ENCODE data around the gene MSI2.

MSI2 gene

DNA sequence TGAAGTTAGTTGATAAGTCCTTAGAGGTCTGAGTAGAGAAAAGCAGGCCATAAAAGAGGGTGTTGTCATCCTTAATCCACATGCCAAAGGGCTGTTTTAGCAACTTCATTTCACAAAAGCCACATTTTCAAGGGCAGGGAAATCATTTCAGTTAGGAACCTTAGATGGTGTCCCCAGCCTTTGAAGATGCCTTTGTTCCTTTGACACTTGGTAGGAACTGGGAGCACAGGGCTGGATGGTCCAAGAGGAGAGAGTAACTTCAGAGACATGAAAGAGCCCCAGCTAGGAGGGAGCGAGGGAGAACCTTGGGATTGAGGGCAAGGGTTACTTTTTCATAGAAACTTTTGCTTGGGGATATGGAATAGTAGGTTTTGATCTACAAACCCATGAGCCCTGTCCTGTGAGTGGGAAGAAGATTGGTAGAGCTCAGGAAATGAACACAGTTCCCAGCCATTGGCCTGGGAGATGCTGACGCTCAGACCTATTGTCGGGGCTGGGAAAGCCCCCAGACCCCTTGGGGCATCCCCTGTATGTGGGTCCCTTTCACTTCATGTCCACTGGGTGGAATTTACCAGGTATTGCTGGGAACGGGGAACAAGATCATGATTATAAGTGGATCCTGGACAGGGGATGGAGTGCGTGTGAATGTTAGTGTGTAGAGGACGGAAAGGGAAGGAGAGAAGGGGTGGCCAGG is 18.9 kb downstream of the MSI2 start:
- no peak for DNase-seq (ENCODE audit: low read depth)

DNA sequence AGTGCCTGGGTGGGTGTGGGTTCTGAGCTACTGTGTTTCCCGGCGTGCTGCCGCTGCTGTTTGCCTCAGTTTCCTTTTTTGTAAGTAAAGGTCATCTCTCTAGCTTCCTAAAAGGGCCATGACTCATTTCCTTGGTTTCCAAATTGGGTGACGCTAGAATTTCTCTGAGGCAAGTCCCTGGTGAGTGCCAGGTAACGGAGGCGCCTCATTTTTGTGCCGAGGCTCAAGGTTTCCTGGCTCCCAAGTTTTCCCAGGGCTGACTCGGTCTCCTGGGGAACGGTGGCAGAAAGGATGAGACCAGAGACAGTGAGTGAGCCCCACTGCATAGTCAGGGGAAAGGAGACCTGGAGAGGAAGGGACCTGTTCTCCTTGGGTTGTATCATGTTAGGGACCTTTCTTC is 20.3 kb downstream of the MSI2 start:
- TF ChIP-seq, protein P1, sequence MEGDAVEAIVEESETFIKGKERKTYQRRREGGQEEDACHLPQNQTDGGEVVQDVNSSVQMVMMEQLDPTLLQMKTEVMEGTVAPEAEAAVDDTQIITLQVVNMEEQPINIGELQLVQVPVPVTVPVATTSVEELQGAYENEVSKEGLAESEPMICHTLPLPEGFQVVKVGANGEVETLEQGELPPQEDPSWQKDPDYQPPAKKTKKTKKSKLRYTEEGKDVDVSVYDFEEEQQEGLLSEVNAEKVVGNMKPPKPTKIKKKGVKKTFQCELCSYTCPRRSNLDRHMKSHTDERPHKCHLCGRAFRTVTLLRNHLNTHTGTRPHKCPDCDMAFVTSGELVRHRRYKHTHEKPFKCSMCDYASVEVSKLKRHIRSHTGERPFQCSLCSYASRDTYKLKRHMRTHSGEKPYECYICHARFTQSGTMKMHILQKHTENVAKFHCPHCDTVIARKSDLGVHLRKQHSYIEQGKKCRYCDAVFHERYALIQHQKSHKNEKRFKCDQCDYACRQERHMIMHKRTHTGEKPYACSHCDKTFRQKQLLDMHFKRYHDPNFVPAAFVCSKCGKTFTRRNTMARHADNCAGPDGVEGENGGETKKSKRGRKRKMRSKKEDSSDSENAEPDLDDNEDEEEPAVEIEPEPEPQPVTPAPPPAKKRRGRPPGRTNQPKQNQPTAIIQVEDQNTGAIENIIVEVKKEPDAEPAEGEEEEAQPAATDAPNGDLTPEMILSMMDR (IDR thresholded peaks at IDR 0.05; ENCODE audit: insufficient read depth, low read depth, low read length, missing control alignments), result no peak
- DNase-seq (ENCODE audit: low read depth), result no peak

More for the DNA sequence above, 18.9 kb downstream of the MSI2 start:
- no peak overlapping the region for H3K4me3 ChIP-seq (ENCODE audit: low read depth, low read length)
- TF ChIP-seq, protein P1 (IDR thresholded peaks at IDR 0.05; ENCODE audit: insufficient read depth, low read depth, low read length, missing control alignments), result no peak

DNA sequence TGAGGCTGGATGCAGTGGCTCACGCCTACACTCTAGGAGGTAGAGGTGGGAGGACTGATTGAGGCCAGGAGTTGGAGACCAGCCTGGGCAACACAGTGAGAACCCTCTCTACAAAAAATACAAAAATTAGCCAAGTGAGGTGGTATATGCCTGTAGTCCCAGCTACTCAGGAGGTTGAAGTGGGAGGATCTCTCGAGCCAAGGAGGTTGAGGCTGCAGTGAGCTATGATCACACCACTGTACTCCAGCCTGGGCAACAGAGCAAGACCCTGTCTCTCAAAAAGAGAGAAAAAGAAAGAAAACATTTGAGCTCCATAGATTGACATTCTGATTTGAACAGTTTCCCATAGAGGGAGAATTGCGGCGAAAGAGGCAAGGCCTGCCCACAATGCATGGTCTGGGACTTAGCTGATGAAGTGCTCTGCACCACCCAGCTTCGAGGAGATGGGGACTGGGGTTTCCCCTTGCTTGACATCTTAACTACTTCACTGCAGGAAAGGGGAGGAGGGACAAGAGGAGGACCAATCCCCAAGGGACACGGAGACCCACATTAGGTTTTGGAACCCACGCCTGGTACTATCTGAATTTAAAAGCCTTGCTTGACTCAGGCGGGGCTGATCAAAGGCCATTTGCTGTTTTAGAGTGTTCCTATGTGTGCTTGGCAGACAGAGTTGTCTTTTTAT is 21.7 kb downstream of the MSI2 start:
- TF ChIP-seq, protein P1 (IDR thresholded peaks at IDR 0.05; ENCODE audit: insufficient read depth, low read depth, low read length, missing control alignments), result no peak
- H3K4me3 ChIP-seq (ENCODE audit: low read depth, low read length), result no peak overlapping the region
- no peak for DNase-seq (ENCODE audit: low read depth)

More for the DNA sequence above, 20.3 kb downstream of the MSI2 start:
- no peak overlapping the region for H3K4me3 ChIP-seq (ENCODE audit: low read depth, low read length)

DNA sequence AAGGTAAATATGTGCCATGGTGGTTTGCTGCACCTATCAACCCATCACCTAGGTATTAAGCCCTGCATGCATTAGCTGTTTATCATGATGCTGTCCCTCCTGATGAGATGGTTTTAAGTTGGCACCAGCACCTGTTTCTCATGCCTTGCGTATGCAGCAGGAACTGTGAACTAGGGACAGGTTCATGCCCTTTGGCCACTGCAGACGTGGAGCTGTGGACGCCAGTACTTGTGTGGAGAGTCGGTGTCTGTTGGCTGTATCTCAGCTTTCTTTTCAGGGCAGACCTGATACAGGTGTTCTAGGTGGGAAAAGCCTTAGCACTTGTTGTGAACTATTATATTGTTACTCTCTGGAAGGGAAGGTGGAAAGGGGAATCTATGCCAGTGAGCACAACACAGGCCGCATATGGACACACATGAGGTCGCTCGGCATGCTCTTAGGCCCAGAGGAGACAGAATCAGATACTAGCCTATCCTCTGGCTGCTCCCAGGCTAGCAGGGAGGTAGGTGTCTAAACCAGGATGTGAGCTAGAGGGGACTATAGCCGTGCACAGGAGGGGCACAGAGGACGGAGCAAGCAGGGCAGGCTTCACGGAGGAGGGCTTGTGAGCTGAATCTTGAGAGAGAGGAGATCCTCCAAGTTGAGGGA is 22.5 kb downstream of the MSI2 start:
- H3K4me3 ChIP-seq (ENCODE audit: low read depth, low read length), result no peak overlapping the region
- DNase-seq (ENCODE audit: low read depth), result no peak
- TF ChIP-seq, protein P1 (IDR thresholded peaks at IDR 0.05; ENCODE audit: insufficient read depth, low read depth, low read length, missing control alignments), result no peak

DNA sequence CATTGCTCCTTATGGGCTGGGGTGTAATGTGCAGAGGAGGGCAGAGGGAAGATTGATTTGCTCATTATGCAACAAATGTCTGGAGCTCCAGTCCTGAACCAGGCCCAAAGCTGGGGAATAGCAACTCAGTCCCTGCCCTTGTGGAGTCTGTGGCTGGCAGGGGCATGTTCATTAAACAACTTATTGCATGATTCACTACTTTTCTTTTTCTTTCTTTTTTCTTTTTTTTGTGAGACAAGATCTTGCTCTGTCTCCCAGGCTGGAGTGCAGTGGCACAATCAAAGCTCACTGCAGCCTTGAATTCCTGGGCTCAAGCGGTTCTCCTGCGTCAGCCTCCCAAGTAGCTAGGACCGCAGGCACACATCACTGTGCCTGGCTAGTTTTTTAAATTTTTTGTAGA is 23.1 kb downstream of the MSI2 start:
- no peak for DNase-seq (ENCODE audit: low read depth)
- no peak overlapping the region for H3K4me3 ChIP-seq (ENCODE audit: low read depth, low read length)
- TF ChIP-seq, protein P1 (IDR thresholded peaks at IDR 0.05; ENCODE audit: insufficient read depth, low read depth, low read length, missing control alignments), result no peak

DNA sequence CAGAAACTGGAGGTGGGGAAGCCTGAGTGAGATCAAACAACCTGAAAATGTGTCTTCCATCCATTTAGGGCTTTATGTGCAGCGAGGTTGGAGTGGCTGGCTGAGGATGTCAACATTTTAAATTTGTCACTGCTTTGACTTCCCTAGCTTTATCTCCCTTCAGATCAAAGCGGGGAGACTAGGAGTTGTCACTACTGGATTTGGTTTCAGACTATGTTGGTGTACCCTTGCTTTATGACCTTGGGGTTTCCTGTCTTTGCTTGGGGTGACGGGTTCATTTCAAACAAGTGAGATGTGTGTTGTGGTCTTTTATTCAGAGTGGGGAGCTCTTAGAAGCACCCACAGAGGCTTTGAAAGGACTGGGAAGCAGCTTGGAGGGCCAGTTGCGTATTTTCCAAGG is 25.6 kb downstream of the MSI2 start:
- no peak overlapping the region for H3K4me3 ChIP-seq (ENCODE audit: low read depth, low read length)
- TF ChIP-seq, protein P1 (IDR thresholded peaks at IDR 0.05; ENCODE audit: insufficient read depth, low read depth, low read length, missing control alignments), result no peak
- no peak for DNase-seq (ENCODE audit: low read depth)
